HG03460 (cell line): ENCODE data around the gene RSBN1L.

Experiments used
- ATAC-seq: cut with Tn5 transposase; IDR thresholded peaks from one replicate; pipeline ENCODE4 v1.9.1; 2021; ENCODE audit not compliant: unreplicated experiment

Gene RSBN1L

DNA sequence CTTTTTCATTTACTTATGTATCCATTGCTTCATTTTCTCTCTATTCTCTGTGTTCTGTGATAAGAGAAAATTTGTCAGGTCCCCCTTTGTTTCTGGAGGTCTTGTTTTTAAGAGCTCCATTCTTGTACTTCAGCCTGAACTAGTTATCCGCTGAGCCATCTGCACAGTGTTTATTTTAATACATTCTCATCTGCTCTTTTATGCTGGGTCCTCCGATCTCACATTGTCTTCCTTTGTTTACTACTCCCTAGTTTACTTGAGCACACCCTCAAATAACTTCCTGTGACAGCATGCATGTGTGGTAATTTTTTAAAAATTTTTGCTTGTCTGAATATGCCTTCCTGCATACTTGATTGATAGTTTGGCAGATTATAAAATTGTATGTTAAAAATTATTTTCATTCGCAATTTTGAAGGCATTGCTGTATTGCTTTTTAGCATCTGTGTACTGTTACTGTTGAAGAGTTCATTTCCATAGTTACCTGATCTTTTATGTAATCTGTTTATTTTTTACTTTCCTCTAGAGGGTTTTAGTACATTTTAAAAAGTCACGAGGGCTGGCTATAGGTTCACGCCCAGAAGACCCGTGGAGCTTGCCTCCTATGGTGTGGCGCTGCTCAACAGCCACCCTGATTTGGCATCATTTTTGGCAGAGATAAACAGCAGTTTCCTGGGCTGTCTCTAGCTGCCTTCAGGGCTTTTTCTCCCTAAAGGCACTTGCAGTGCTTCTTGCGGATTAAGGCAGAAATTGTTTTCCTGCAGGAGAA lies 31.9 kb downstream of the RSBN1L start:
- ATAC-seq, result no peak

DNA sequence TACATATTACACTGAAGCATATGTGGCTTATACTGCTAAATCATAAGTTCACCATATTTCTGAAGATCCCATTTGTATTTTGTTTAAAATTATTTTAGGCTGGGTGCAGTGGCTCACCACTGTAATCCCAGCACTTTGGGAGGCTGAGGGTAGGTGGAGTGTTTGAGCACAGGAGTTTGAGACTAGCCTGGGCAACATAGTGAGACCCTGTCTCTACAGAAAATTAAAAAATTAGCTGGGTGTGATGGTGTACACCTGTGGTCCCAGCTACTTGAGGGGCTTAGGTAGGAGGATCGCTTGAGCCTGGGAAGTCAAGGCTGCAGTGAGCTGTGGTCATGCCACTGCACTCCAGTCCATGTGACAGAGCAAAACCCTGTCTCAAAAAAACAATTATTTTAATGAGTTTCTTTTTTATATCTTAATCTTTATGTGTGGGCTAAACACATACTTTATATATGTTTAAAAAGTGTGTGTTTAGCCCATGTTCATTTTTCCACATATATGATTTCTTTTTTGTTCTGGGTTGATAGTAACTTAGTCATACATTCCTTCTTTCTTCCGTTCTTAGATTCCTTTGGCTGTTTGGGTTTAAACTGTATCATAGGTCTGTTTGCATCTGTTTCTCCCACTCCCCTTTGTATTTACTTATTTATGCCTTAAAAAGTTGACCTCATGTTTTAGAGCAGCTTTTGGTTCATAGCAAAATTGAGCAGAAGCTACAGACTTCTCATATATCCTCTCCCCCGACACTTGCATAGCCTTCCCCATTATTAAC lies 33.5 kb downstream of the RSBN1L start:
- ATAC-seq, result no peak

GRCh38 chr7:77731716-77732115 lies 35.5 kb downstream of the RSBN1L start:
- ATAC-seq, result no peak

DNA sequence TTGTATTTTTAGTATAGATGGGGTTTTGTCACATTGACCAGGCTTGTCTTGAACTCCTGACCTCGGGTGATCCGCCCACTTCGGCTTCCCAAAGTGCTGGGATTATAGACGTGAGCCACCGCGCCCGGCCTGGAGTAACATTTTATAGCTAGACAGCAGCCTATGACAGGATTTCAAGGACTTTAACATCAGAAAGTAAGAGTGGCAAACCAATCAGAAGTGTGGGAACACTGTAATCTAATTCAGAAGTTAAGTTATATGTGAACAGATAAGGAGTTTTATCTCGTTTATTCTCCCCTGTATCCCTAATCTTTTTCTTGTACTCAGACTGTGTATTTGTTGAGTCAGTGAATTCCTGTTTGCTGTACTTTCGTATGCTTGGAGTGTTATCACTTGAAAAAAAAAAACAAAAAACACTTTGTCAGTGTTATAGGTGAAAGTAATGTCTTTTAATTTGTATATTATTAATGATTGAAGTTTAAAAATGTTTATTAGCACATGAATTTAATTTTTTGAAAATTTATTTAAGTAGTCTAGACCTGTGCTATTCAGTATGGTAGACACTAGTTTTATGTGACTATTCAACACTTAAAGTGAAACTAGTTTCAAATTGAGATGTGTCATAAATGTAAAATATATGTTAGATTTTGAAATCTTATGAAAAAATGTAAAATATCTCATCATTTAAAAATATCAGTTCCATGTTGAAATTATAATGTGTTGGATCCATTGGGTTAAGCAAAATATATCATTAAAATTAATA lies 38.6 kb downstream of the RSBN1L start:
- no peak for ATAC-seq

DNA sequence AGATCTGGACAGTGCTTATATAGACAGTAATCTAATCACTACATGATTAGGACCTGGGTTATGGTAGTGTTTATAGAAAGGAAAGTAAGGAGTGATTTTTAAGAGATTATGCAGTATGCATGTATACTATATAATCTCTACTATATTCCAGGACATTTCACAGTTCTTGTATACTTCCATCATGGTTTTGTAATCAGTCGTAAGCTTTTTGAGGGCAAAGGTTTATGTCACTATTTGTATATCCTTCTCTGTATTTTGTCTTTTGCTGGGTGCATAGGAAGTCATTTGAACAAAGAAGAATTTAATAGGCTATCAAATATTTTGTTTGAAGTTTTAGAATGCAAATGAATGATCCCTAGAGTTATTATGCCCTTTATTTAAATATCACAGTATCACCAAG lies 39.2 kb downstream of the RSBN1L start:
- ATAC-seq, result no peak

GRCh38 chr7:77736991-77737390 lies 40.7 kb downstream of the RSBN1L start:
- ATAC-seq, result no peak

DNA sequence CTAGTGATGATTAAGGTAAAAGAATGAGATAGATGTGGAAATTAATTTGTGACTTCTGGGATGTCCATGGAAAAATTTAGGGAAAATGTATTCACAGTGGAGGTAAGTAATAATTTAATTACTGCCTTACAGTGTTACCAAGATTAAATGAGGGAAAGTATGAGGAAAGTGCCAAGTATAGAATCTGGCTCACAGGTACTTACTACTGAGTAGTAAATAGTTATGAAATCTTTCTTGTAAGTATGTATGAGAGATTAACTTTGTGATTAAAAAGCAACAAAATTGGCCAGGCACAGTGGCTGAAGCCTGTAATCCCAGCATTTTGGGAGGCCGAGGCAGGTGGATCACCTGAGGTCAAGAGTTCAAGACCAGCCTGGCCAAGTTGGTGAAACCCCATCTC lies 42.1 kb downstream of the RSBN1L start:
- no peak for ATAC-seq

GRCh38 chr7:77738871-77739270 lies 42.6 kb downstream of the RSBN1L start:
- ATAC-seq, result no peak

DNA sequence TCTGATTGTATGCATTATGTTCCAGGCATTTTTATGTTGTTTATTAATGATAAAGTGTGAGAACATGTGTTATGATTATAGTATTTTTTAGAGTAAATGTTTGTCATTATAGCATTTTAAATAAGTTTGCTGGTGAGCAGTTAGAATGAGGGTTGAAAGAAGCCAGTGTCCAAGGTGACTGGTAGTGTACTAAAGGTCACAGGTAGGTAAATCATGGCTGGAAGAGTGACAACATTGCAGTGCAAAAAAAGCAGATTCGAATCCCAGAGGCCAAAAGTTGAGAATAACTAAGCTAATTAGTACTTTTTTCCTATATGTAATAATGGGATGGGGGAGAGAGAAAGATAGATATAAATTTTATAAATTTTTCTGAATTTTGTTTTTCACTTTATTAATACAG lies 44.0 kb downstream of the RSBN1L start:
- no peak for ATAC-seq

GRCh38 chr7:77743518-77743917 lies 47.3 kb downstream of the RSBN1L start:
- ATAC-seq, result no peak

DNA sequence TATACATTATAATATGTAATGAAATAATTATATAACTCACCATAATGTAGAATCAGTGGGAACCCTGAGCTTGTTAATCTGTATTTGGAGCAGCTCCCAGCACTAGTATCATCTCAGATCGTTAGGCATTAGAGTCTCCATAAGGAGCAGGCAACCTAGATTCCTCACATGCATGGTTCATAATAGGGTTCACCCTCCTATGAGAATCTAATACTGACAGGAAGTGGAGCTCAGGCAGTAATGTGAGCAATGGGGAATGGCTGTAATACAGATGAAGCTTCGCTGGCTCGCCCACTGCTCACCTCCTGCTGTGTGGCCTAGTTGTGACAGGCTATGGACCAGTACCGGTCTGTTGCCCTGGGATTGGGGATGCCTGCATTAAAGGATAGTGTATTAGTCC lies 49.5 kb downstream of the RSBN1L start:
- no peak for ATAC-seq

DNA sequence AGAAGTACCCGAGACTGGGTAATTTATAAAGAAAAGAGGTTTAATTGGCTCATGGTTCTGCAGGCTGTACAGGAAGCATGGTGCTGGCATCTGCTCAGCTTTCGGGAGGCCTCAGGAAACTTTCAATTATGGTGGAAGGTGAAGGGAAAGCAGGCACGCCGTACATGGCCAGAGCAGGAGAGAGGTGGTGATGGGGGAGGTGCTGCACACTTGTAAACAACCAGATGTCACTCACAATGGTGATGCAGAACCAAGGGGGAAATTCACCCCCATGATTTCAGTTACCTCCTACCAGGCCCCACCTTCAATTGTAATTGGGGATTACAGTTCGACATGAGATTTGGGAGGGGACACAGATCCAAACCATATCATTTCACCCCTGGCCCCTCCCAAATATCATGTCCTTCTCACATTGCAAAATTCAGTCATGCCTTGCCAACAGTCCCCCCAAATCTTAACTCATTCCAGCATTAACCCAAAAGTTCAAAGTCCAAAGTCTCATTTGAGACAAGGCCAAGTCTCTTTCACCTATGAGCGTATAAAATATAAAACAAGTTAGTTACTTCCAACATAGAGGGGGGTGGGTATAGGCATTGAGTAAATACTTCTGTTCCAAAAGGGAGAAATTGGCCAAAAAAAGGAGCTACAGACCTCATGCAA lies 50.0 kb downstream of the RSBN1L start:
- ATAC-seq, result no peak

DNA sequence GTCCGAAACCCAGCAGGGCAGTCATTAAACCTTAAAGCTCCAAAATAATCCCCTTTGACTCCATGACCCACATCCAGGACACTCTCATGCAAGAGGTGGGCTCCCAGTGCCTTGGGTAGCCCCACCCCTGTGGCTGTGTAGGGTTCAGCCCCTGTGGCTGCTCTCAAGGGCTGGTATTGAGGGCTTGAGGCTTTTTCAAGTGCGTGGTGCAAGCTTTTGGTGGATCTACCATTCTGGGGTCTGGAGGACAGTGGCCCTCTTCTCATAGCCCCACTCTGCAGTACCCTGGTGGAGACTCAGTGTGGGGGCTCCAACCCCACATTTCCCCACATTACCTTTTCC lies 50.5 kb downstream of the RSBN1L start:
- no peak for ATAC-seq

- no peak for ATAC-seq
These were observed 50.9 kb downstream of the RSBN1L start for GRCh38 chr7:77747178-77747577.

GRCh38 chr7:77747718-77748117 lies 51.5 kb downstream of the RSBN1L start:
- no peak for ATAC-seq

DNA sequence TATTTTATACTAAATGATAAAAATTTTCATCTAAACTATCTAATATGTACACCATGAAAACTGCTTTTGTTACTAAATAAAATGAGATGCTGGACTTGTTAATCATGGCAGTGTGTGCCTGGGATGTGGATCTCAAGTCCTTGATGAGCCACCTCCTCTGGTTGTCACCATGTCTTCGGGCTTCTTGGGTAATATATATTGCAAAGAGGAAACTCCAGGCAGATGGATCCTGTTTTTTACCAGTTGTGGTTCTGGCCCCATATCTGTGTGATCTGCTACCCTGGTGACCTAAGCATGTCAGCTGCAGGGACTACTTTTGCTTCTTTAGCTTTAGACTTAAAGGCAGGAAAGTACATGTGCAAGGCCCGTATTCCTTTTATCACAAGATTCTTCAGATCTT lies 55.8 kb downstream of the RSBN1L start:
- no peak for ATAC-seq

DNA sequence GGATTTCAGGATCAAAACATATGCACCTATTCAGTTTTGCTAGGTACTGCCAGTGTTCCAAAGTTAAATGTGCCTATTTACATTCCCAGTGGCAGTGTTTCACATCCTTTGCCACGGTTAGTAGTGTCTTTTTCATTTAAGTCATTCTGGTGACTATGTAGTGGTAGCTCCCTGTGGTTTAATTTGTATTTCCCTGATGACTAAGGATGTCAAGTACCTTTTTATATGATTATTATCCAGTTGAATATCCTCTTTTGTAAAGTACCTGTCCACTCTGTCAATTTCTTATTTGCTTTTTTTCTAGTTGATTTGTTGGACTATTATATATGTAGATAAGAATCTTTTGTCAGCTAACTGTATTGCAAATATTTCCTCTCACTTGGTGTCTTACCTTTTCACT lies 56.9 kb downstream of the RSBN1L start:
- no peak for ATAC-seq

GRCh38 chr7:77757589-77757988 lies 61.3 kb downstream of the RSBN1L start:
- ATAC-seq, result peak; percentile 92

- ATAC-seq, result no peak
These were observed 63.1 kb downstream of the RSBN1L start for GRCh38 chr7:77759294-77759889.

GRCh38 chr7:77760809-77761453 lies 64.7 kb downstream of the RSBN1L start:
- no peak for ATAC-seq
